Middle frontal gyrus (tissue), 1 donor: ENCODE data around the gene SS18L1.
A peak's percentile ranks its signal among the peaks of the same experiment; 100 is the strongest.
"Not testable (repeated sequence)": the region's sequence is repeated elsewhere in the genome, so short reads cannot be mapped to it uniquely, and the experiment has no call there.

ENCODE experiments used
- DNase-seq: peaks from one replicate; pipeline ENCODE4 v3.0.0-alpha.2; 2015; ENCODE audit warnings: low spot score; ENCODE audit errors: extremely low spot score

SS18L1 gene

GRCh38 chr20:62143081-62143956, at the start of gene SS18L1, which contains the start of gene PSMA7:
Gene SS18L1 (plus strand): TSS chr20:62143769. CDS start chr20:62143821, 52 bp downstream.
Gene PSMA7 (minus strand): TSS chr20:62143394. CDS start chr20:62143303, 91 bp downstream.
- peak; percentile 87 for DNase-seq

GRCh38 chr20:62096421-62097380, 46.9 kb upstream of the SS18L1 start:
- DNase-seq = no peak

- DNase-seq = no peak
These were observed 45.6 kb upstream of the SS18L1 start for GRCh38 chr20:62097881-62098407.

- DNase-seq = no peak
These were observed 42.5 kb upstream of the SS18L1 start for GRCh38 chr20:62101078-62101477.

GRCh38 chr20:62103508-62104233, 39.9 kb upstream of the SS18L1 start:
- DNase-seq = no peak

- no peak for DNase-seq
These were observed 39.3 kb upstream of the SS18L1 start for GRCh38 chr20:62104234-62104789.

GRCh38 chr20:62104791-62105345, 38.7 kb upstream of the SS18L1 start:
- DNase-seq = no peak

GRCh38 chr20:62105592-62105991, 38.0 kb upstream of the SS18L1 start:
- no peak for DNase-seq

GRCh38 chr20:62111148-62111547, 32.4 kb upstream of the SS18L1 start:
- DNase-seq = no peak

- DNase-seq = no peak
These were observed 31.2 kb upstream of the SS18L1 start for GRCh38 chr20:62112368-62112767.

GRCh38 chr20:62114894-62115293, 28.7 kb upstream of the SS18L1 start:
- no peak for DNase-seq

- not testable (repeated sequence) for DNase-seq
These were observed 27.7 kb upstream of the SS18L1 start for GRCh38 chr20:62115800-62116407.

GRCh38 chr20:62116558-62117361, 26.8 kb upstream of the SS18L1 start:
- DNase-seq = no peak

- no peak for DNase-seq
These were observed 26.3 kb upstream of the SS18L1 start for GRCh38 chr20:62117362-62117646.

- no peak for DNase-seq
These were observed 25.9 kb upstream of the SS18L1 start for GRCh38 chr20:62117658-62118057.

GRCh38 chr20:62118113-62119043, 25.2 kb upstream of the SS18L1 start:
- DNase-seq = no peak

- DNase-seq = no peak
These were observed 24.5 kb upstream of the SS18L1 start for GRCh38 chr20:62119115-62119514.
